ENCODE data around the gene RALGPS1. TPM values are rescaled to one million over a fixed set of nuclear protein-coding genes. Genes with fewer than 3 reads are reported as not detected.

Gene RALGPS1
- total RNA-seq, 1 donor from 2014 or later, result 15.2 TPM

GRCh38 chr9:127229691-127230417, 315.3 kb downstream of the RALGPS1 start:
- no peak for TF ChIP-seq POLR2AphosphoS5 (IDR thresholded peaks at IDR 0.05; ENCODE audit: insufficient read depth in 1 of 2, low read depth in 1 of 2)
- TF ChIP-seq CTCF (IDR thresholded peaks at IDR 0.05), result no peak
- no peak for TF ChIP-seq POLR2A (IDR thresholded peaks at IDR 0.05)
- Histone ChIP-seq H3K4me3 (no peak overlapping the region), H3K27me3 (no peaks in the 10 kb centered on the region), H3K4me1 (peaks cover 18% of the 10 kb centered on the region), H3K9me3 (no peaks in the 10 kb centered on the region), H3K27ac (no peak overlapping the region), H3K36me3 (no peaks in the 10 kb centered on the region)
- no peak for DNase-seq (ENCODE audit: extremely low spot score in 2 of 2)
- intact Hi-C loops (cut with DNase I), result loop anchor here (10.0 kb wide), 1 partner anchor 105 kb away; no protein-coding TSS in a partner anchor

- no peak for DNase-seq (ENCODE audit: extremely low spot score in 2 of 2)
- Histone ChIP-seq H3K4me3 (no peak overlapping the region), H3K27me3 (no peaks in the 10 kb centered on the region), H3K4me1 (peaks cover 8% of the 10 kb centered on the region), H3K27ac (no peak overlapping the region), H3K9me3 (no peaks in the 10 kb centered on the region), H3K36me3 (no peaks in the 10 kb centered on the region)
- TF ChIP-seq POLR2AphosphoS5 (IDR thresholded peaks at IDR 0.05; ENCODE audit: insufficient read depth in 1 of 2, low read depth in 1 of 2), result no peak
- no peak for TF ChIP-seq CTCF (IDR thresholded peaks at IDR 0.05)
- no peak for TF ChIP-seq POLR2A (IDR thresholded peaks at IDR 0.05)
- intact Hi-C loops (cut with DNase I), result no loop called here
These were observed 317.1 kb downstream of the RALGPS1 start for GRCh38 chr9:127231666-127232065.

GRCh38 chr9:127232833-127233549, 318.4 kb downstream of the RALGPS1 start:
- H3K9me3 ChIP-seq, result no peaks in the 10 kb centered on the region
- TF ChIP-seq POLR2AphosphoS5 (IDR thresholded peaks at IDR 0.05; ENCODE audit: insufficient read depth in 1 of 2, low read depth in 1 of 2), result no peak
- no peak for TF ChIP-seq CTCF (IDR thresholded peaks at IDR 0.05)
- TF ChIP-seq POLR2A (IDR thresholded peaks at IDR 0.05), result no peak
- H3K27me3 ChIP-seq, result no peaks in the 10 kb centered on the region
- H3K4me3 ChIP-seq, result no peak overlapping the region
- no peak overlapping the region for H3K27ac ChIP-seq
- DNase-seq (ENCODE audit: extremely low spot score in 2 of 2), result no peak
- no peaks in the 10 kb centered on the region for H3K36me3 ChIP-seq
- peaks cover 5% of the 10 kb centered on the region for H3K4me1 ChIP-seq
- intact Hi-C loops (cut with DNase I), result no loop called here

GRCh38 chr9:127233550-127233949, 319.0 kb downstream of the RALGPS1 start:
- peaks cover 5% of the 10 kb centered on the region for H3K4me1 ChIP-seq
- H3K27ac ChIP-seq, result no peak overlapping the region
- TF ChIP-seq POLR2A (IDR thresholded peaks at IDR 0.05) (no peak), POLR2AphosphoS5 (IDR thresholded peaks at IDR 0.05; ENCODE audit: insufficient read depth in 1 of 2, low read depth in 1 of 2) (no peak)
- intact Hi-C loops (cut with DNase I), result no loop called here
- no peaks in the 10 kb centered on the region for H3K9me3 ChIP-seq
- H3K4me3 ChIP-seq, result no peak overlapping the region
- DNase-seq (ENCODE audit: extremely low spot score in 2 of 2), result peak in 1 of 2 donors; percentile 25
- no peaks in the 10 kb centered on the region for H3K36me3 ChIP-seq
- no peaks in the 10 kb centered on the region for H3K27me3 ChIP-seq

GRCh38 chr9:127233989-127234388, 319.4 kb downstream of the RALGPS1 start:
- intact Hi-C loops (cut with DNase I), result no loop called here
- TF ChIP-seq CTCF (IDR thresholded peaks at IDR 0.05) (no peak), POLR2AphosphoS5 (IDR thresholded peaks at IDR 0.05; ENCODE audit: insufficient read depth in 1 of 2, low read depth in 1 of 2) (no peak)
- Histone ChIP-seq H3K27ac (no peak overlapping the region), H3K4me3 (no peak overlapping the region), H3K36me3 (no peaks in the 10 kb centered on the region), H3K27me3 (no peaks in the 10 kb centered on the region), H3K4me1 (peaks cover 5% of the 10 kb centered on the region), H3K9me3 (no peaks in the 10 kb centered on the region)
- no peak for DNase-seq (ENCODE audit: extremely low spot score in 2 of 2)

Measured in vagina (tissue), 2 donors.